ENCODE data around the gene SELE.

SELE gene

GRCh38 chr1:169745015-169745861 is 11.4 kb upstream of the SELE start:
- Histone ChIP-seq H3K9me2 (replicated peaks; ENCODE audit: control insufficient read depth, low read length) (no peaks in the 10 kb centered on the region), H3K4me3 (ENCODE audit: low read length) (no peak overlapping the region), H3K27ac (ENCODE audit: low read depth, low read length) (no peak overlapping the region), H3K79me2 (ENCODE audit: control insufficient read depth, low read length) (no peaks in the 10 kb centered on the region), H4K20me1 (ENCODE audit: control insufficient read depth, insufficient read depth, low read depth, low read length) (no peaks in the 10 kb centered on the region), H3F3A (ENCODE audit: control insufficient read depth, insufficient read depth) (no peaks in the 10 kb centered on the region), H3K27me3 (ENCODE audit: control insufficient read depth, low read length) (peaks cover 3% of the 10 kb centered on the region; the same call in 1 of the 2 replicates), H3K4me2 (ENCODE audit: low read length) (no peak overlapping the region), H3K36me3 (ENCODE audit: control insufficient read depth, low read length) (no peaks in the 10 kb centered on the region), H3K9me3 (ENCODE audit: control insufficient read depth, insufficient read depth, low read length) (no peaks in the 10 kb centered on the region), H3K4me1 (ENCODE audit: control insufficient read depth, low read length) (no peaks in the 10 kb centered on the region)
- TF ChIP-seq CTCF (IDR thresholded peaks at IDR 0.05; ENCODE audit: low read depth, low read length, poor library complexity, severe bottlenecking) (no peak), EZH2phosphoT487 (IDR thresholded peaks at IDR 0.05; ENCODE audit: borderline replicate concordance, low read length) (no peak)

DNA sequence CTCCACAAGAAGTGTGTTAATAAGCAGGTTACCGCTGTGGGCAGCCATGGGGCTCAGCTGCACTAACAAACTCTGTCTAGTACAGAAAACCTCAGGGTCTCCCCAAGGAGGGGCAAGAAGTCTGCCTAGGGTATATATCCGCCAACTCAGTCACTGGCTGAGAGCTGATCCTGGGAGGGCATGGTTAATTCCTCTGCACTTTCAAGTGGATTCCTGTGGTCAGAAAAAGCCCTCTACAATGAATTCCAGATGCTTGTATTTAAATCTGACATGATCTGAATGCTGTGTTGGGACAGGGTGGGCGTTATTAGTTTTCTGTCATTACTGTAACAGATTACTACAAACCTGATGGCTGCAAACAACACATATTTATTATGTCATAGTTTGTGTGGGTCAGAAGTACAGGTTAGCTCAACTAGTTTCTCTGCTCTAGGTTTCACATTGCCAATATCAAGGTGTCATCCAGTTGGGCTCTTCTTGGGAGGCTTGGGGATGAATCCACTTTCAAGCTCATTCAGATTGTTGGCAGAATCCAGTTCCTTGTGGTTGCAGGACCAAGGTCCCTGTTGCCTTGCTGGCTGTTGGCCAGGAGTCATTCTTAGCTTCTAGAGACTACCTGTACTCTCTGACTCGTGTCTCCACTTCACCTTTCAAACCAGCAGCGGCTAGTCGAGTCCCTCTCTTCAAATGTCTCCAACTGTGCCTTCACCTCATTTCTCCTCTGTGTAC is 8.0 kb upstream of the SELE start:
- Histone ChIP-seq H3K9me3 (ENCODE audit: control insufficient read depth, insufficient read depth, low read length) (no peaks in the 10 kb centered on the region), H3K4me3 (ENCODE audit: low read length) (no peak overlapping the region), H3K9me2 (replicated peaks; ENCODE audit: control insufficient read depth, low read length) (no peaks in the 10 kb centered on the region), H3K4me2 (ENCODE audit: low read length) (no peak overlapping the region), H3K79me2 (ENCODE audit: control insufficient read depth, low read length) (no peaks in the 10 kb centered on the region), H3K27ac (ENCODE audit: low read depth, low read length) (no peak overlapping the region), H3K36me3 (ENCODE audit: control insufficient read depth, low read length) (no peaks in the 10 kb centered on the region), H3F3A (ENCODE audit: control insufficient read depth, insufficient read depth) (no peaks in the 10 kb centered on the region), H3K27me3 (ENCODE audit: control insufficient read depth, low read length) (peaks cover 18% of the 10 kb centered on the region), H3K4me1 (ENCODE audit: control insufficient read depth, low read length) (no peaks in the 10 kb centered on the region), H4K20me1 (ENCODE audit: control insufficient read depth, insufficient read depth, low read depth, low read length) (no peaks in the 10 kb centered on the region)
- TF ChIP-seq EZH2phosphoT487 (IDR thresholded peaks at IDR 0.05; ENCODE audit: borderline replicate concordance, low read length) (no peak), CTCF (IDR thresholded peaks at IDR 0.05; ENCODE audit: low read depth, low read length, poor library complexity, severe bottlenecking) (no peak)

GRCh38 chr1:169739980-169740379 is 6.1 kb upstream of the SELE start:
- no peaks in the 10 kb centered on the region for H3K36me3 ChIP-seq (ENCODE audit: control insufficient read depth, low read length)
- H3K27ac ChIP-seq (ENCODE audit: low read depth, low read length): no peak overlapping the region
- no peaks in the 10 kb centered on the region for H3F3A ChIP-seq (ENCODE audit: control insufficient read depth, insufficient read depth)
- H4K20me1 ChIP-seq (ENCODE audit: control insufficient read depth, insufficient read depth, low read depth, low read length): no peaks in the 10 kb centered on the region
- TF ChIP-seq CTCF (IDR thresholded peaks at IDR 0.05; ENCODE audit: low read depth, low read length, poor library complexity, severe bottlenecking): no peak
- TF ChIP-seq EZH2phosphoT487 (IDR thresholded peaks at IDR 0.05; ENCODE audit: borderline replicate concordance, low read length): no peak
- no peak overlapping the region for H3K4me2 ChIP-seq (ENCODE audit: low read length)
- no peak overlapping the region for H3K4me3 ChIP-seq (ENCODE audit: low read length)
- H3K79me2 ChIP-seq (ENCODE audit: control insufficient read depth, low read length): no peaks in the 10 kb centered on the region
- H3K9me2 ChIP-seq (replicated peaks; ENCODE audit: control insufficient read depth, low read length): no peaks in the 10 kb centered on the region
- H3K9me3 ChIP-seq (ENCODE audit: control insufficient read depth, insufficient read depth, low read length): no peaks in the 10 kb centered on the region
- H3K4me1 ChIP-seq (ENCODE audit: control insufficient read depth, low read length): no peaks in the 10 kb centered on the region
- H3K27me3 ChIP-seq (ENCODE audit: control insufficient read depth, low read length): peaks cover 18% of the 10 kb centered on the region

All from DOHH2 (cell line).